AG09309 (cell line): Measurements from ENCODE around the gene LRRC4C.
A peak's percentile ranks its signal among the peaks of the same experiment; 100 is the strongest.

ENCODE experiments used
- DNase-seq: peaks from one replicate; pipeline ENCODE4 v3.0.0-alpha.2; 2010; ENCODE audit warnings: low read depth
- H3K4me3 ChIP-seq: 2 replicates; pipeline ENCODE4 v1.5.1; 2011; ENCODE audit warnings: mild to moderate bottlenecking, low read depth, low read length, moderate library complexity; ENCODE audit not compliant: control insufficient read depth
- TF ChIP-seq, protein P1 (sequence below): IDR thresholded peaks from 2 replicates; pipeline ENCODE4 v1.5.1; 2011; ENCODE audit warnings: mild to moderate bottlenecking, low read depth, low read length, inconsistent platforms; ENCODE audit not compliant: insufficient read depth, control insufficient read depth; ENCODE audit errors: missing control alignments

The LRRC4C gene

DNA sequence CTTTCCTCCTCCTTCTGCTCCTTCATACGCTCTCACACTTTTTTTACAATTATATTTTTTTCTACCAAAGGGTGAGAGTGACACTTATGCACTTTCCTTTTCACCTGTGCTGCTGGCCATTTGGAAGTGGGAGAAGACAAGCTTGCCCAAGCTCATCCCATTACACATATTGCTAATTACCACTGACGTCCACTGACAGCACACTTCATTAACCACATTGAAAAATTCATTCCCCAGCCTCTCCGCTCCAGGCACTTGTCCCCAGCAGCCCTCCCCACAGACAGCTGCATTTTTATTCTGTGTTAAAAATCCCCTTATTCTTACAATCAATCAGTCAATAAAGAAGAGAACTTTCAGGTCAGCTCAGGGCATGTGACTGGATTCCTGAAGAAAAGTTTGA, 175.1 kb downstream of the LRRC4C start:
- H3K4me3 ChIP-seq = no peak overlapping the region
- no peak for DNase-seq
- TF ChIP-seq, protein P1, sequence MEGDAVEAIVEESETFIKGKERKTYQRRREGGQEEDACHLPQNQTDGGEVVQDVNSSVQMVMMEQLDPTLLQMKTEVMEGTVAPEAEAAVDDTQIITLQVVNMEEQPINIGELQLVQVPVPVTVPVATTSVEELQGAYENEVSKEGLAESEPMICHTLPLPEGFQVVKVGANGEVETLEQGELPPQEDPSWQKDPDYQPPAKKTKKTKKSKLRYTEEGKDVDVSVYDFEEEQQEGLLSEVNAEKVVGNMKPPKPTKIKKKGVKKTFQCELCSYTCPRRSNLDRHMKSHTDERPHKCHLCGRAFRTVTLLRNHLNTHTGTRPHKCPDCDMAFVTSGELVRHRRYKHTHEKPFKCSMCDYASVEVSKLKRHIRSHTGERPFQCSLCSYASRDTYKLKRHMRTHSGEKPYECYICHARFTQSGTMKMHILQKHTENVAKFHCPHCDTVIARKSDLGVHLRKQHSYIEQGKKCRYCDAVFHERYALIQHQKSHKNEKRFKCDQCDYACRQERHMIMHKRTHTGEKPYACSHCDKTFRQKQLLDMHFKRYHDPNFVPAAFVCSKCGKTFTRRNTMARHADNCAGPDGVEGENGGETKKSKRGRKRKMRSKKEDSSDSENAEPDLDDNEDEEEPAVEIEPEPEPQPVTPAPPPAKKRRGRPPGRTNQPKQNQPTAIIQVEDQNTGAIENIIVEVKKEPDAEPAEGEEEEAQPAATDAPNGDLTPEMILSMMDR = no peak

DNA sequence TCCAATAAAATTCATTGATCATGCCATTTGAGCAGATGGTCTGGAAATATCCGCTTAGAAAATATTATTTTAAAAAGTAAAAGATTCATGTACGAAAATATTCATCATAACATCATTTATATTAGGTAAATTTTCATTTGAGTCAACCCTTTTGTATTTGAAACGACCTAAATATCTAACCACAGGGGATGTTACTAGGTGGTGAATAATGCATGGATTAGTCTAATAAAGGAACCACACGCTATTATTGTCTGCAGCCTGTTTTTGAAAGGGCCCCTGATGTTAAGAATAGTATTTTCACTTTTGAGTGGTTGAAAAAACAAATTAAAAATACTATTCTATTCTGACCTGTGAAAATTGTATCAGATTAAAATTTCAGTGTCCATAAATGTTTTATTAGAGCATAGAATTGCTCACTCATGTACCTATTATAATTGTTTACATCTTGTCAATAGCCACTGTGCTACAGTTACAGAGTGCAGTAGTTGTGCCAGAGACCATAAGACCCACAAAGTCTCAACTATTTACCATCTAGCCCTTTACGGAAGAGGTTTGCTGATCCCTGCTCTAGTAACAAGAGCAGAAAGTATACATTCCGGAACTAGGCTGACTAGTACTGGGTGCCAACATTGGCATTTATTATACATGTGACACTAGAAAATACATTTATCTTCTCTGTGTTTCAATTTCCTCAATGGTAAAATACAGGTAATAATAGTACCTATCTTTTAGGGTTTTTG, 176.1 kb downstream of the LRRC4C start:
- TF ChIP-seq, protein P1 = no peak
- no peak overlapping the region for H3K4me3 ChIP-seq
- no peak for DNase-seq

GRCh38 chr11:41282395-41282794, 177.1 kb downstream of the LRRC4C start:
- no peak for DNase-seq
- TF ChIP-seq, protein P1 = no peak
- H3K4me3 ChIP-seq = no peak overlapping the region

DNA sequence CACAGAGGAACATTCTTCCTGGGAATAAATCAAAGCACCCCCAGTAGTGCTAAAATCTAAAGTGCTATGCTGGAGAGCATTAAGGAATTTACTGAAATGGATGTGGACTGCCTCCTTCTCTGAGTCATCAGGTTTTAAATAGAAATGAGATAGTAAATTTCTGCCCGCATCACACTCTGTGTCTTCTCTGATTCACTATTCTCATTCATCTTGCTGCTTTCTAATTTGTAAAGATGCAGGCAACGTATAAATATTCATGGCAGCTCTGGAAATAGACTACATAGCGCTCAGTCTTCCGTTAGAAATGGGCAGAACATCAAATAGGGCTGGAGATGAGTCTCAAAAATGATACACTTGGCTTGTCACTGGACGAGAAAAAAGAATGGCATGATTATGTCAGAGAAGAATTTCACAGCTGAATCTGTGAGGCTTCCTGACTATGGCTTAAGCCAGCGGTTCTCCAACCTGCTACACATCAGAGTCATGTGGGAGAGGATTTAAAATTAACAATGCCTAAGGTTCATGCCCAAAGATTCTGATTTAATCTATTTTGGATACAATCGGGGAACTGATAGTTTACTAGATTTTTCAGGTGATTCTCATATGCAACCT, 178.2 kb downstream of the LRRC4C start:
- TF ChIP-seq, protein P1 = no peak
- peak; percentile 7 for DNase-seq

GRCh38 chr11:41274831-41275230, 184.6 kb downstream of the LRRC4C start:
- TF ChIP-seq, protein P1 = no peak
- no peak overlapping the region for H3K4me3 ChIP-seq
- no peak for DNase-seq

More for the DNA sequence above, 178.2 kb downstream of the LRRC4C start:
- no peak overlapping the region for H3K4me3 ChIP-seq

GRCh38 chr11:41273908-41274307, 185.5 kb downstream of the LRRC4C start:
- H3K4me3 ChIP-seq = no peak overlapping the region
- DNase-seq = no peak
- TF ChIP-seq, protein P1 = no peak

DNA sequence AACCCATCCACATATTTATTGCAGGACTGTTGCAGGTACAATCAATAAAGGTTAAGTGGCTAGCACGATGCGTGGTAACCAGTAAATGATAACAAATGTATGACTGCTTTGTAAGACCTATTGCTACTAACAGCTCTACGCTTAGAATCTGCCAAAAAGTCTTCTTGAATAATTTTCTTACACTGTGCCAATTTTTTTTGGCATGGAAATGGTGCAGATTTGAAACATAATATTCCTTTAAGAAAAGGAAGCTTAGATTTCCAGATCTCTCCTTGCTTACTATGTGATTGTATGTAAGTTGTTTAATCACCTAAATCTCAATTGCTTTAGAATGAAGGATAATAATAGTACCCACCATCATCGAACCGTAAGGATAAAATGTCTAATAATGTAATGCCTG, 192.0 kb downstream of the LRRC4C start:
- TF ChIP-seq, protein P1 = no peak
- H3K4me3 ChIP-seq = no peak overlapping the region

More for the DNA sequence above, 192.0 kb downstream of the LRRC4C start:
- no peak for DNase-seq
